SH-SY5Y (cell line): ENCODE measurements around the gene PON1.

Experiments used
- GATA2 ChIP-seq: IDR thresholded peaks from 2 replicates; pipeline ENCODE4 v1.6.1; 2011; ENCODE audit warnings: mild to moderate bottlenecking, low read depth, low read length
- GATA3 ChIP-seq: IDR thresholded peaks from 2 replicates; pipeline ENCODE4 v1.6.1; 2011; ENCODE audit warnings: low read depth, mild to moderate bottlenecking, low read length, moderate library complexity

PON1 gene

DNA sequence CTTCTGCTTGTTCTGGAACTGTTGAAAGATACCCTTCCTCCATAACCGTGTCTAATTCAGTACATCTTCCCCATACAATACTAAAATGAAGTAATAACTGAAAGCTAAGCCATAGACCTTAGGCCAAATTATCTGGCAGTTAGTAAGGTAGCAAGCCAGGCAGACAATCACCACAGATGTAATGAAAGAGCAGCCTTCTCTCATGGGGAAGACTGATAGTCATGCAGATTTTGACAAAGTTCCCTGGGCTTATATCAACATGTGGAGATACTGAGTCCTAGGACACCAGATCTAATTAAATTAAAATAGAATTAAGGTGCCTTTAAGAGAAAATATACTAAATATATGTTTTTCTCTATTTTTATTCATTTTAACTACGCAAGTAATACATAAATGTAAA lies 61.5 kb downstream of the PON1 start:
- TF ChIP-seq GATA3: no peak
- TF ChIP-seq GATA2: no peak

- TF ChIP-seq GATA3 (no peak), GATA2 (no peak)
Observed at GRCh38 chr7:95261895-95262415, 62.4 kb downstream of the PON1 start.

GRCh38 chr7:95255691-95256090 lies 68.6 kb downstream of the PON1 start:
- no peak for TF ChIP-seq GATA3
- no peak for TF ChIP-seq GATA2

GRCh38 chr7:95253986-95254385 lies 70.3 kb downstream of the PON1 start:
- TF ChIP-seq GATA2 (no peak), GATA3 (no peak)

DNA sequence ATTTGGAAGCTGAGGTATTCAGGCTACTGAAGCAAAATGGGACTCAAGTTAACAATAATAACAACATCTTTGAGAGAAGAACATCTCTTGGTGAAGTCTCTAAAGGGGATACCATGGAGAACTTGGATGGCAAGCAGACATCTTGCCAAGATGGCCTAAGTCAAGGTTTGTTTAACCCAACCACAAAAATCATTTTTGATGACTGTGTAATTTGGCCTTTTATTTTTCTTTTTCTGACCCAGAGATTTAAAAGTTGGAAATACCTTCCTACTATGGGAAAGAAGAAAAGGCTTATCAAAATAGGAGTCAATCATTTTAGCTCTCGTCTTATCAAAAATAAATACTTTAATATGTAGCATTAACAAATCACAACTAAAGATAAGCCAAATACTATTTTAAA lies 72.4 kb downstream of the PON1 start:
- no peak for TF ChIP-seq GATA3
- TF ChIP-seq GATA2: no peak

- TF ChIP-seq GATA3 (no peak), GATA2 (no peak)
Observed at GRCh38 chr7:95250571-95250970, 73.8 kb downstream of the PON1 start.
